Measurements from ENCODE around the gene TUBA4B.

GRCh38 chr2:219247678-219248642, 5.1 kb upstream of the TUBA4B start:
- no peak for TF ChIP-seq CTCF (tag by site-specific recombination; IDR thresholded peaks at IDR 0.05)
- TF ChIP-seq ZNF174 (tag by site-specific recombination; IDR thresholded peaks at IDR 0.05), result no peak
- no peak for TF ChIP-seq ZNF561 (tag by site-specific recombination; IDR thresholded peaks at IDR 0.05; ENCODE audit: borderline replicate concordance)
- no peak for TF ChIP-seq TSHZ1 (tag by site-specific recombination; IDR thresholded peaks at IDR 0.05; ENCODE audit: borderline replicate concordance)
- no peak for TF ChIP-seq PRDM4 (tag by site-specific recombination; IDR thresholded peaks at IDR 0.05)
- no peak for TF ChIP-seq ZIC2 (tag by site-specific recombination; IDR thresholded peaks at IDR 0.05)
- TF ChIP-seq ZNF768 (tag by site-specific recombination; IDR thresholded peaks at IDR 0.05), result no peak
- no peak for TF ChIP-seq ELK4 (IDR thresholded peaks at IDR 0.05; ENCODE audit: borderline replicate concordance, low read depth, low read length)
- TF ChIP-seq ZNF580 (tag by site-specific recombination; IDR thresholded peaks at IDR 0.05), result no peak

All from HEK293 (cell line).